Gastrocnemius medialis (tissue), 4 donors: ENCODE measurements around the gene EDN3. TPM values are rescaled to one million over a fixed set of nuclear protein-coding genes. Genes with fewer than 3 reads are reported as not detected.

Source experiments
- ATAC-seq, 2 donors: fragments of 150-250 bp; one replicate each; pipeline ENCODE4 v1.9.1; 2016
- DNase-seq, 2 donors: peaks; one replicate each; pipeline ENCODE4 v3.0.0-alpha.2; 2019
- H3K27ac ChIP-seq, 4 donors: fragments of 200-600 bp; sonication (generic); 1 replicate in 1 of 4; 2 replicates in 3 of 4; pipeline ENCODE4 v1.5.1; 2016 to 2018; ENCODE audit warnings: mild to moderate bottlenecking in 2 of 4, moderate library complexity in 1 of 4
- H3K27me3 ChIP-seq, 3 donors: fragments of 200-600 bp; sonication (generic) in 2 of 3; 1 replicate in 1 of 3; 2 replicates in 2 of 3; pipeline versions ENCODE4 v1.5.1 to v1.6.0; 2016 to 2019; ENCODE audit warnings: mild to moderate bottlenecking in 1 of 3, moderate library complexity in 1 of 3
- H3K36me3 ChIP-seq, 2 donors: fragments of 200-600 bp; sonication (generic) in 1 of 2; one replicate each; pipeline ENCODE4 v1.5.1; 2017 to 2018
- H3K4me1 ChIP-seq, 2 donors: fragments of 200-600 bp; sonication (generic) in 1 of 2; one replicate each; pipeline ENCODE4 v1.5.1; 2016 to 2017; ENCODE audit warnings: mild to moderate bottlenecking in 2 of 2
- H3K4me3 ChIP-seq, 4 donors: fragments of 200-600 bp; sonication (generic) in 3 of 4; 1 replicate in 1 of 4; 2 replicates in 3 of 4; pipeline ENCODE4 v1.5.1; 2016 to 2019; ENCODE audit warnings: mild to moderate bottlenecking in 2 of 4
- H3K9me3 ChIP-seq, 3 donors: fragments of 200-600 bp; sonication (generic) in 2 of 3; 1 replicate in 1 of 3; 2 replicates in 2 of 3; pipeline ENCODE4 v1.5.1; 2016 to 2019
- CTCF ChIP-seq, 5 experiments: fragments of 450-650 bp in 3 of 5; fragments of 200-600 bp in 2 of 5; sonication (generic) in 2 of 5; IDR thresholded peaks in 4 of 5; conservative IDR thresholded peaks in 1 of 5; 1 replicate in 4 of 5; 2 replicates in 1 of 5; pipeline ENCODE4 v1.5.1; 2016 to 2019; ENCODE audit warnings: antibody characterized with exemption in 5 of 5, mild to moderate bottlenecking in 3 of 5, moderate library complexity in 3 of 5
- POLR2A ChIP-seq, 2 donors: fragments of 450-650 bp; IDR thresholded peaks; one replicate each; pipeline ENCODE4 v1.6.1; 2017; ENCODE audit warnings: antibody characterized with exemption in 2 of 2, mild to moderate bottlenecking in 2 of 2, moderate library complexity in 2 of 2
- in situ Hi-C, 4 donors: fragments of 200-750 bp; cut with MboI; loops; one replicate each; pipeline versions ENCODE4 v1.15.0 to v1.8.0; 2017; ENCODE audit warnings: low sequenced_read_pairs in 4 of 4
- intact Hi-C: fragments of 100-400 bp; cut with DNase I; formaldehyde crosslinking; loops from one replicate; pipeline ENCODE4 v1.15.1; 2023; ENCODE audit warnings: low total_unique reads
- total RNA-seq, 4 donors: library from RNA; depleted of rRNA; stranded (reverse); fragments of >200 nt; gene quantifications; one replicate each; pipeline versions ENCODE4 v1.1.0 to v1.2.3, GENCODE V29; 2016

EDN3 gene
- total RNA-seq, 4 donors from 2014 or later = 0.16 to 1.0 (median 0.66) TPM; not detected in 1

GRCh38 chr20:59374261-59374660 is 73.8 kb downstream of the EDN3 start:
- intact Hi-C loops = no loop called here
- in situ Hi-C loops = no loop called here
- Histone ChIP-seq H3K4me1 (no peaks in the 10 kb centered on the region), H3K27me3 (peaks cover 0 to 2% (median 0%) of the 10 kb centered on the region in 3 donors), H3K36me3 (no peaks in the 10 kb centered on the region), H3K27ac (no peak overlapping the region), H3K9me3 (no peaks in the 10 kb centered on the region), H3K4me3 (no peak overlapping the region)
- ATAC-seq (no peak), DNase-seq (no peak)
- TF ChIP-seq CTCF (IDR thresholded peaks at IDR 0.05 in 4 of 5, conservative IDR thresholded peaks at IDR 0.05 in 1 of 5) = no peak
- no peak for TF ChIP-seq POLR2A (IDR thresholded peaks at IDR 0.05)

GRCh38 chr20:59375541-59375940 is 75.1 kb downstream of the EDN3 start:
- no peak for TF ChIP-seq CTCF (IDR thresholded peaks at IDR 0.05 in 4 of 5, conservative IDR thresholded peaks at IDR 0.05 in 1 of 5)
- no peak for TF ChIP-seq POLR2A (IDR thresholded peaks at IDR 0.05)
- no peak overlapping the region for H3K4me3 ChIP-seq
- no peaks in the 10 kb centered on the region for H3K4me1 ChIP-seq
- H3K9me3 ChIP-seq = no peaks in the 10 kb centered on the region
- H3K36me3 ChIP-seq = no peaks in the 10 kb centered on the region
- no peak overlapping the region for H3K27ac ChIP-seq
- in situ Hi-C loops (loop anchor here in 1 of 4 donors (25.0 kb wide), 1 partner anchor 88 kb away; no protein-coding TSS in a partner anchor), intact Hi-C loops (no loop called here)
- peaks cover 0 to 2% (median 0%) of the 10 kb centered on the region in 3 donors for H3K27me3 ChIP-seq
- no peak for ATAC-seq
- DNase-seq = no peak

Other genes with a start within 250 kb of the EDN3 start
- under 1 TPM in 2 of 4 donors, not detected in 2; 0.05 to 0.07 TPM for gene ZNF831, start 136.8 kb upstream of the EDN3 start, total RNA-seq